GM10248 (cell line): ENCODE results near the gene PYCR2.

Experiments
- CTCF ChIA-PET: fragments of 300-600 bp; sonication (Branson Sonifier 250); formaldehyde crosslinking; extraction: SDS; loops from one replicate; lab custom pipeline; 2021; ENCODE audit warnings: antibody characterized with exemption; lab: Yijun Ruan, JAX
- POLR2A ChIA-PET: fragments of 350-650 bp; sonication (Branson Sonifier 250); formaldehyde crosslinking; extraction: SDS; loops from one replicate; lab custom pipeline; 2020; ENCODE audit warnings: antibody characterized with exemption; lab: Yijun Ruan, JAX
- DNase-seq: peaks from one replicate; pipeline ENCODE4 v3.0.0; 2012; ENCODE audit errors: extremely low spot score
- CTCF ChIP-seq: IDR thresholded peaks from 2 replicates; pipeline ENCODE4 v1.5.1; 2012; ENCODE audit warnings: mild to moderate bottlenecking, low read depth; ENCODE audit errors: extremely low read depth, missing control alignments, control extremely low read depth

PYCR2 gene

DNA sequence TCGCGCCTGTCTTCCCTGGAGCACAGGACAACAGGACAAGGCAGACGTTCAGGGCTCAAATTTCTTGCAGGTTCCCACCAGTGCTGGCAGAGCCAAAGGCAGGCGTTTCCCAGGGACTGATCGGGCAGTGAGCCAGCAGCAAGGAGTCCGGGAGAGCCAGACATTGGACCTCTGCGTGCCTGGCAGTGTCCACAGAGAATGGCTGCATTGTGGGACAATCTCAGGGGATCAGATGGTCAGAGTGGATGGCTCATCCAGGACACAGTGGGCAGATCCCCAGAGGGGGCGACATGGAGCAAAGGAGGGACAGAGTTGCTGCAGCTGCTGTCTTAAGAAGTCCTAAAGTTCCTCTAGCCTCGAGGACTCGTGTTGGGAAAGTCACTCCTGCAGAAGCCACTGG is 46.5 kb downstream of the PYCR2 start:
- no peak for DNase-seq
- POLR2A ChIA-PET, result interaction anchor here (0.5 kb wide), 1 partner anchor 790 kb away, joined by 3 read pairs; no protein-coding TSS in a partner anchor
- CTCF ChIA-PET, result interaction anchor here (0.7 to 1.7 kb wide), 8 partner anchors 11 to 100 kb away, joined by 3 to 6 read pairs (median 3); partner anchors contain the start of genes LEFTY1 and SRP9
- no peak for TF ChIP-seq CTCF

GRCh38 chr1:225876900-225877510 is 47.0 kb downstream of the PYCR2 start:
- ChIA-PET POLR2A (interaction anchor here (0.5 kb wide), 1 partner anchor 790 kb away, joined by 3 read pairs; no protein-coding TSS in a partner anchor), CTCF (interaction anchor here (0.7 to 1.7 kb wide), 7 partner anchors 11 to 100 kb away, joined by 3 to 6 read pairs (median 3); partner anchors contain the start of genes LEFTY1 and SRP9)
- TF ChIP-seq CTCF, result no peak
- DNase-seq, result no peak

DNA sequence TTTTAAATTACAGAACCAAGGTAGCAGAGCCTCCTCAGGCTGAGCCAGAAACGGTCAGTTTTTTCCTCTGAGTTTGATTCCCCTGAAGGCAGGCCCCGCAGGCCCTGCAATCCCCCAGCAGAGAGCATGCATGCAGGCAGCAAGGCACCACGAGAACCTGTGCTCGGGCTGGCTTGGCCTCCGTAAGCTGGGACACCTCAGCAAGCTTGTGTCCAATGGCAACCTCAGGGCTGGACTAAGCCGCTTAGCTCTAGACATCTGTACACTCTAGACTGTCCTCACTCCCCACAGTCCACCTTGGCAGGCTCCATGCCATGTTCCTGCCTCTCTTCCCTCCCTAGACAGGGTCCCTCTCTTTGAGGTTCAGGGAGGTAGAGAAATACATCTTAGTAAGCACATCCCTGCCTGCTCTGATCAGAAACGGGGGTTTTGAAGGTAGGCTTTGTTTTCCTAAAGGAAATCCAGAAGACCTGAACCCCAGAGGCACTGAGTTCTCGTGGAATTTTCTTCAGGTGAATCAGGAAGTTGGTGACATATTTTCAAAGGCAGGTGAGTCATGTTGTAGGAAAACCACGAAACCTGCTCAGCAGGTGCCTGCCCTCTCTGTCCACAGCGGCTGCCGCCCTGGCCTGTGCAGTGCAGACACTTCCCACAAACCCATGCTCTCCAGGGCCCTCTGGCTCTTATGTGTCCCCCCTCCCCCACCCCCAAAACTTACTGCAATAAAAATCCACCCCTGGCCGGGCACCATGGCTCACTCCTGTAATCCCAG is 48.8 kb downstream of the PYCR2 start:
- no peak for TF ChIP-seq CTCF
- no peak for DNase-seq
- CTCF ChIA-PET, result interaction anchor here (1.1 kb wide), 1 partner anchor 87 kb away, joined by 3 read pairs; no protein-coding TSS in a partner anchor
- POLR2A ChIA-PET, result interaction anchor here (0.5 kb wide), 1 partner anchor 119 kb away, joined by 3 read pairs; no protein-coding TSS in a partner anchor

DNA sequence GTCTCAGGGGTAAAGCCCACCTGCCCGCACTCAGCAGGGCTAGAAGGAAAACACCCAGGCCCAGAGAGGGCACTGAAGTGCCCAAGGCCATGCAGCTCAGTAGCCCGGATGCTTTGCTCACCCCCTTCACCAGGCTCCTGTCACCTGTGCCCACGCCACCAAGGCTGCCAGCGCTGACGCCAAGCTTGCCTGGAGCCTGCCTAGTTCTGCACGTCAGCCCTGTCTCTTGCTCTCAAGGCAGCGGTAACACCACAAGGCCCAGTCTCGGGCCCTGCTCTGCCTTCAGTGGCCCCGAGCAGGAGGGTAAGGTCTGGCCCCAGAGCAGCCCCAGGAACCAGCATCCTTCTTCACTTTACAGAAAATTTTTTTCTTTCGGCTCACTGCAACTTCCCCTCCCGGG is 49.6 kb downstream of the PYCR2 start:
- DNase-seq, result no peak
- no peak for TF ChIP-seq CTCF
- ChIA-PET POLR2A (interaction anchor here (0.5 kb wide), 1 partner anchor 120 kb away, joined by 3 read pairs; no protein-coding TSS in a partner anchor), CTCF (interaction anchor here (1.1 kb wide), 1 partner anchor 87 kb away, joined by 3 read pairs; no protein-coding TSS in a partner anchor)

DNA sequence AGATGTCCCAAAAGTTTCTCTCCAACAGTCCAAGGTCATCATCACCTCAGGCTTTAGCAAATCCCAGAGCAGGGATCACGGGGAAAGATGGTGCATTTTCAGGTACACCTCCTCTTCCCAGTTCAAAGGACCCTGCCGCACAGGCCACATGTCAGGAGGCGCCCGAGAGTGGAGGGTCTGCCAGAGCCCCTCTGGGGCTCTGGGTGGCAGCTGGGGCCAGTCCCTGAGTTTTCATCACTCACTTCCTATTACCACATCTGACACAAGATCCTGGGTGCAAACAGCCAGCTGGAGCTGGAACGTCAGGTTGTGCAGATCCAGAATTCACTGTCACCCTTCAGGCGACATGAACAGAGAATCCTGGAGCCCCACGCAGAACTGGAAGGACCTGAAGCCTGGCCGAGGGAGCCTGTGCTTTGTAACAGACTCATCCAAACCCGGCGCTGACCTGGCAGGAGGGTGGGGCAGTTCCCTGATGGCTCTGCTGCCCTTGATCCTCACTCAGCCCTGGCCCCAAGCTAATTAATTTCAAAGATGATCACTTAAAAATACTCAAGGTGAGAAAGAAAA is 50.7 kb downstream of the PYCR2 start:
- POLR2A ChIA-PET, result no interaction called here
- no peak for TF ChIP-seq CTCF
- no peak for DNase-seq
- CTCF ChIA-PET, result interaction anchor here (1.1 kb wide), 1 partner anchor 392 kb away, joined by 3 read pairs; no protein-coding TSS in a partner anchor

- ChIA-PET CTCF (interaction anchor here (2.7 kb wide), 1 partner anchor 9 kb away, joined by 13 read pairs; the partner anchor contains the start of gene TMEM63A), POLR2A (no interaction called here)
- TF ChIP-seq CTCF, result no peak
These were observed 52.0 kb downstream of the PYCR2 start for GRCh38 chr1:225872075-225872430.

More at GRCh38 chr1:225872075-225872430, 52.0 kb downstream of the PYCR2 start:
- DNase-seq, result no peak
